Femur (tissue), 1 donor: ENCODE results near the gene HID1.

Source experiments
- DNase-seq: peaks from one replicate; pipeline ENCODE4 v3.0.0-alpha.2; 2017

Gene HID1

GRCh38 chr17:74964988-74965622 lies 7.5 kb downstream of the HID1 start:
- no peak for DNase-seq

- no peak for DNase-seq
These were observed 8.3 kb downstream of the HID1 start for GRCh38 chr17:74964246-74964761.

- no peak for DNase-seq
These were observed 8.9 kb downstream of the HID1 start for GRCh38 chr17:74963656-74964055.

DNA sequence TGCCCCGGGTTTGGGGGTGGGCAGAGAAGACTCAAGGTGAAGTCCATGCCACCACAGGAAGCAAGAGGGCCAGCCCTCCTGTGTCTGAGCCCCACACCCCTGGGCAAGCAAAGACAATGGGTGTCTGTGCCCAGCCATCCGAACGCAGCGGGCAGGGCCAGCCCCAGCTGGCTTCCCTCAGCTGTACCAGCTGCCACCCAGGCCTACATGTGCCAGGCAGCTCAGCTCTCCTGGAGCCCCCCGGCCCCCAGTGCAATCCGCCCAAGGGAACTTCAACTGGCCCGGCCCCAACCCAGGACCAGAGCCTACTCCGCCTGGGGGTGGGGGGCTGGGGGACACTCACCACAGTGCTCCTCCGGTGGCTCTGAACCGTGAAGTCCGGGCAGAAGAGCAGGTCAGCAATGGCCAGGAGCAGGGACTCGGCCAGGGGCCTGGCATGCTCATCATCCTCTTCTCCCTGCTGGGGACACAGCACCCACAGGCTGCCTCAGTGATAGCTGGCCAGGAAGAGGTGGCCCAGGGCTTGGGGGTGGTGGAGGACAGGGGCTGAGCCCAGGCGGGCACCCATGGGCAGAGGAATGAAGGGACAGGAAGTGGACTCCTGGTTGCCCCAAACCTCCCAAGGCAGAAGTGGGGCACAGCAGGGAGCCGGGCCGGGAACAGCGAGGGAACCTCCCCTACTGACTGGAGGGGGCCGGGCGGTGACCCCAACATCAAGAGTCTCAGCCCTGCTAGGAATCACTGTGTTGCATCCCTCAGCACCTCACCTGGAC lies 9.8 kb downstream of the HID1 start:
- no peak for DNase-seq

- DNase-seq: peak; percentile 92
These were observed 10.8 kb downstream of the HID1 start for GRCh38 chr17:74961657-74962350.

DNA sequence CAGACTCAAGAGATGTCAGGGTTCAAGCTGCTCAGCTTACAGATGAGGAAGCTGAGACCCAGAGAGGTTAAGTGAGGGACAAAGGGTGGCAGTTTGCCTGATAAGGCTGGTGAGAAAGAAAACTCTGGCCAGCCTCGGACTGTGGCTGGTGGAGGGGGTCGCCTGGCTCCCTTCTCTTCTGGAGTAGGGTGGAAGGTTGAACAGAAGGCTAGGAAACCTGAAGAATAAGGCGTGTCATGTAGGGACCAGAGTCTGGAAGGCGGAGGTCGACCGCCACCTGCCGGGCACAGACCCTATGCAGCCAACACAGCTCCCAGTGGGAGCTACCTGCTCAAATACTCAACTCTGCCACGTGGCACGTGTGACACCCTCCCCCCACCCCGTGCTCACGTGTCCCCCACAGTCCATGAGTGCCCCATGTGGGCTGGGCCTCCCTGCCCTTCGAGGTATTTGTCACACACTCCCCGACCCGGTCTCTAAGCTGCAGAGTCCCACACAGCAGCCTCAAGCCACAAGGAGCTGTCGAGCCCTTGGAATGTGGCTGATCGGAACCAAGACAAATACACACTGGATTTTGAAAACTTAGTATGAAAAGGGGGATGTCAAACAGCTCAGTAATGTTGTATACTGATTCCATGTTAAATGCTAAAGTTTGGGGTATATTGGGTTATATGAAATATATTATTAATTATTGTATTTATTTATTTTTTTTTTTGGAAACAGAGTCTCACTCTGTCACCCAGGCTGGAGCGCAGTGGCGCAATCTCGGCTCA lies 11.8 kb downstream of the HID1 start:
- no peak for DNase-seq

DNA sequence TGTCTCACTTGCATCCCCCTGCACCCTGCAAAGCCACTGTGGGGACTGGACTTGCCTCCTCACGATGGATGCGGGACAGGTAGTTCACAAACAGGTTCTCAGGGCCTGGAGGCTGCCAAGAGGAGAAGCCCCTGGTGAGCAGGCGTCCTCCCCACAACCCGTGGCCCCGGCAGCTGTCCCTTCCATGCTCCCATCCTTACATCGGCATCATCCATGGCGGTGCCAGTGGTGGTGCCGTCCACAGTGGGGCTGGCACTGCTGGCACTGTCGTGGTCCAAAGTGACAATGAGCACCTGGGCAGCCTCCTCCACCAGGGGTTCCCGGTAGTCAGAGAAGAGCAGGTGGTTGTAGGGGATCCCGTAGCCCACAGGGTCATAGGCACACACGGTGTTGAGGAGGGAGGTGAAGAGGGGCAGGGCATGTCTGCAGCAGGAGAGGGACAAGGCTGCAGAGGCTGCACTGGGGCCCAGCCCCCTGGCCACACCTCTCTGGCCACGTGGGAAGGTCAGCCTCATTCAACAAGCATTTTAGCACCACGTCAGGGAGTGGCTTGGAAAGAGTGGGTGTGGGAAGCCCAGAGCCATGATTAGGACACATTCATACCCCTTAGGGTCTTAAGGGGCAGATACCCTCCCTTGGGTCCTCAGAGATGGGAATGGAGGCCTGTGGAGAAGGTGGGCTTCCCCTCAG lies 12.6 kb downstream of the HID1 start:
- DNase-seq: no peak

DNA sequence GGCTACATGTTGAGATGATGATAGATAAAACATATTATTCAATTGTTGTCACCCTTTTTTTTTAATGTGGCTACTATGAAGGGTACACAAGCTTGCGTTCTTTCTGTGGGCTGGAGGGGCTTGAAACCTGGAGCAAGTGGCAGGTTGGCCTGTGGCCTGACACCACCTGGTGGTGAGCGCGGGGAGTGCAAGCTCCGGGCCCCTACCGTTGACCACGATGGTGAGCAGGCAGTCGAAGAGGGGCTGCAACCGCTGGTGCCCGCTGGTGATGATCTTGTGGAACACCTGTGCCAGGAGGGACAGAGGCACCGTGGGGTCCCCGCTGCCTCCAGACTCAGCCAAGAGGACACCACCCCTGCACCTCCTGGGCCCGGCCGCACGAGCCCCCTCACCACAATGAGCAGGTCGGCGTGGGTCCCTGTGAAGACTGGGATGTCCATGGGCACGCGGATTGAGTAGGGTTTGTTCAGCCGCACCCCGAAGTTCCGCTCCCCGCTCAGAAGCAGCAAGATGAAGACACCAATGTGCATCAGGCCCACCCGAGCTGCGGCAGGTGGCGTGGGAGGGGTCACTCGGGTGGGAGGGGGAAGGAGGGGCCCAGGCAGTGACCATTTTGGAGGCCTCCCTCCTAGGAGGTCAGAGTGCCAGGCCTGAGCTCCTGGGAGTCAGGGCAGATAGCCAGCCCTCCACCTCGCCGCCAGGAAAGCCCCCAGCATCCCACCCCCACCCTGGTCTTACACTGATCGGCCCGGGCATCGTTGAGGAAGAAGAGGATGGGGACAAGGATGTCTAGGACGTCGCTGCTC lies 14.4 kb downstream of the HID1 start:
- DNase-seq: peak; percentile 80

GRCh38 chr17:74956093-74956492 lies 16.5 kb downstream of the HID1 start:
- DNase-seq: no peak

GRCh38 chr17:74954665-74955421 lies 17.7 kb downstream of the HID1 start:
- DNase-seq: no peak

DNA sequence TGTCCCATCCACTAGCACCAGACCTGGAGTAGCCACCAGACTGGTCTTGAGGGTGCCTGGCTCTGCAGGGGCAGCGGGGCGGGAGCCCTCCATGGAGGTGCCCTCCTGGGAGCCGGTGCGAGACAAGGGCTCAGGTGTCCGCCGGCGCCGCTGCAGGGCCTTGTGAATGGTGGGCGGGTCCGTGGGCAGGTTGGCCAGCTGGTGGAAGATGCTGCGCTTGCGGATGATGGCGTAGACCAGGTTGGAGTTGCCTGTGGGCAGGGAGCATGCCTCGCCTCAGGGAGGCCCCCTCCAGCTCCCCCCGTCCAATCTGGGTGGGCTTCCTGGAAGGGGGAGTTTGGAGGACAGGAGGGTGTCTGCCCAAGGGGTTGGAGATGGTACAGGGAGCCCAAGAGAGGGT lies 18.4 kb downstream of the HID1 start:
- no peak for DNase-seq

GRCh38 chr17:74953134-74953687 lies 19.3 kb downstream of the HID1 start:
- no peak for DNase-seq

GRCh38 chr17:74952431-74953133 lies 20.0 kb downstream of the HID1 start:
- DNase-seq: no peak

DNA sequence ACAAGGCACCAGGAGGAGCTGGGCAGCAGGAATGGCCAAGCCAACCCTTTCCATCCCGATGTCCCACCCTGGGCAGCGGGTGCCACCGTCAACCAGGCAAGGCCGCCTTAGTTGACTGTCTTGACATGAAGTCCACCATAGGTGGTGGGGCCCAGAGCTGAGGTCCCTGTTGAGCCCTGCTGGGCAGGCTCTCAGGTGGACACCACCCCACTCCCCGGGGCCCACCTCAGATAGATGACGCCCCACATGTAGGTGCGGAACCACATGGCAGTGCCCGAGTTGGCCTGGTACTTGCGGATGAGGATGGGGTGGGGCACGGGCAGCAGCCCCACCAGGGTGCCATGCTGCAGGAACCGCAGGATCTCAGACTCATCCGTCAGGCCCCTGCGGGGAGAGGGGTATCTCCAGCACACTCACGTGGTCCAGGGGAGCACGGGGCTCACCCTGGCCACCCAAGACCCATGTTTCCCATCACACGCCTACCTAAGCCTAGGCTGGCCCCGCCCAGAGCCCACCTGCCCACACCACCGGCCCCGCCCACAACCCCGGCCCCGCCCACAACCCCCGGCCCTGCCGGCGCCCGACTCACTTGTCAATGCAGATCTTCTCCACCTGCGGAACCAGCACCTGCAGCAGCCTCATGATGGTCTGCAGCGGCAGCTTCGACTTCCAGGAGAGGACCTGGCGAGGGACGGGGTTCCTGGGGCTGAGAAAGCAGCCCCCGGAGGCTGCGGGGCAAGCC lies 20.7 kb downstream of the HID1 start:
- DNase-seq: no peak

- no peak for DNase-seq
These were observed 21.5 kb downstream of the HID1 start for GRCh38 chr17:74951065-74951464.

GRCh38 chr17:74950207-74950606 lies 22.4 kb downstream of the HID1 start:
- no peak for DNase-seq

DNA sequence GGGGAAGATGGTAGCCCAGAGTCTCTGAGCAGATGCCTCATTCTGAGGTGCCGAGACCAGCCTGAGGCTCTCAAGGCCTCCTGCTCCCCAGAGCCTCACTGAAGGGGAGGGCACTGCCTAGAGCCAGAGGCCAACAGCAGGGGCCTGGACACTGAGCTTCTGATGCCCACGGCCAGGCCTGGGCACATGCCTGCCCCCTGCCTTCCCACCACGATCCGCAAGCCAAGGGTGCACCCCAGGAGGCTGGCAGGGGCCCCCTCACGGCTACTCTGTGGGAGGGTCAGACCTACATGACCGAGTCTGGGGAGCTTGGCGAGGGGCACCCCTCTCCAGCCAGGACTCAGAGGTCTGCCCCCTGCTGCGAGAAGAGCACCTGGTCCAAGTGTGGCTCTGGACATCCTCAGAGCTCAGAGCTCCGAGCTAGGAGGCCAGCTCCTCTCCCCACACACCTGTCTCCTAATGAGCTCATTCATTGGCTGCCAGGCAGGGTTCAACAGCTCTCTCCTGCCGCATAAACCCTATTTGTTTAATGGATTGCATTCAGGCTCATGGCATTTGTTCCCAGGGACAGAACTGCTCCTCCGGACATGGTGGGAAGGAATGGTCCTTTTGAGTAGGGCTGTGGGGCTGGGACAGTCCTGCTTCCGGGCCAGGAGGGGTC lies 23.0 kb downstream of the HID1 start:
- DNase-seq: no peak

- DNase-seq: no peak
These were observed 25.4 kb downstream of the HID1 start for GRCh38 chr17:74947041-74947754.
